Transverse colon (tissue), 4 donors: ENCODE measurements around the gene NFKBIL1.
"Not testable (repeated sequence)": the region's sequence is repeated elsewhere in the genome, so short reads cannot be mapped to it uniquely, and the experiment has no call there.

ENCODE experiments used
- EP300 ChIP-seq: sonication (generic); formaldehyde crosslinking; IDR thresholded peaks from one replicate; pipeline ENCODE4 v1.6.1; 2017; ENCODE audit warnings: antibody characterized with exemption, low read depth
- POLR2A ChIP-seq: fragments of 450-650 bp; IDR thresholded peaks from one replicate; pipeline ENCODE4 v1.6.1; 2016; ENCODE audit warnings: antibody characterized with exemption, mild to moderate bottlenecking, moderate library complexity
- POLR2AphosphoS5 ChIP-seq, 3 donors: sonication (generic); formaldehyde crosslinking; IDR thresholded peaks; one replicate each; pipeline ENCODE4 v1.6.1; 2016; ENCODE audit warnings: antibody characterized with exemption in 3 of 3
- TF ChIP-seq, protein P1 (sequence below), 5 experiments: fragments of 200-600 bp in 3 of 5; fragments of 450-650 bp in 2 of 5; sonication (generic) in 3 of 5; IDR thresholded peaks; 1 replicate in 2 of 5; 2 replicates in 3 of 5; pipeline ENCODE4 v1.5.1; 2016 to 2017; ENCODE audit warnings: antibody characterized with exemption in 5 of 5, inconsistent platforms in 3 of 5, mild to moderate bottlenecking in 2 of 5, moderate library complexity in 1 of 5

DNA sequence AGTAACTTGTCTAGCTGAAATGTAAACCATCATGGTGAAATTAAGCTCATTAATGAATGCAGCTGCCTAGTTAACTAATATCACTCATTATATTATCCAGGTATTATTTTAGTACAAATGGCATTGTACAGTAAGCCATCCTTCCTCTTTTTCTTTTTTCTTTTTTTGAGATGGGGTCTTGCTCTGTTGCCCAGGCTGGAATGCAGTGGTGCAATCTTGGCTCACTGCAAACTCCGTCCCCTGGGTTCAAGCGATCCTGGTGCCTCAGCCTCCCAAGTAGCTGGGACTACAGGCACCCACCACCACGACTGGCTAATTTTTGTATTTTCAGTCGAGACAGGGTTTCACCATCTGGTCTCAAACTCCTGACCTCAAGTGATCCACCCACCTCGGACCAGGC lies 43.3 kb downstream of the NFKBIL1 start:
- TF ChIP-seq POLR2A; EP300; POLR2AphosphoS5 (IDR thresholded peaks at IDR 0.05): not testable (repeated sequence)
- TF ChIP-seq, protein P1, sequence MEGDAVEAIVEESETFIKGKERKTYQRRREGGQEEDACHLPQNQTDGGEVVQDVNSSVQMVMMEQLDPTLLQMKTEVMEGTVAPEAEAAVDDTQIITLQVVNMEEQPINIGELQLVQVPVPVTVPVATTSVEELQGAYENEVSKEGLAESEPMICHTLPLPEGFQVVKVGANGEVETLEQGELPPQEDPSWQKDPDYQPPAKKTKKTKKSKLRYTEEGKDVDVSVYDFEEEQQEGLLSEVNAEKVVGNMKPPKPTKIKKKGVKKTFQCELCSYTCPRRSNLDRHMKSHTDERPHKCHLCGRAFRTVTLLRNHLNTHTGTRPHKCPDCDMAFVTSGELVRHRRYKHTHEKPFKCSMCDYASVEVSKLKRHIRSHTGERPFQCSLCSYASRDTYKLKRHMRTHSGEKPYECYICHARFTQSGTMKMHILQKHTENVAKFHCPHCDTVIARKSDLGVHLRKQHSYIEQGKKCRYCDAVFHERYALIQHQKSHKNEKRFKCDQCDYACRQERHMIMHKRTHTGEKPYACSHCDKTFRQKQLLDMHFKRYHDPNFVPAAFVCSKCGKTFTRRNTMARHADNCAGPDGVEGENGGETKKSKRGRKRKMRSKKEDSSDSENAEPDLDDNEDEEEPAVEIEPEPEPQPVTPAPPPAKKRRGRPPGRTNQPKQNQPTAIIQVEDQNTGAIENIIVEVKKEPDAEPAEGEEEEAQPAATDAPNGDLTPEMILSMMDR (IDR thresholded peaks at IDR 0.05), result not testable (repeated sequence)
